Smooth muscle cell of the brain vasculature (primary cell): ENCODE measurements around the gene RBFOX2.

ENCODE experiments used
- DNase-seq: peaks from one replicate; pipeline ENCODE4 v3.0.0-alpha.2; 2012; ENCODE audit warnings: low read depth, low spot score

RBFOX2 gene

GRCh38 chr22:35930933-35931332, 97.7 kb downstream of the RBFOX2 start:
- DNase-seq = peak; percentile 58

GRCh38 chr22:35928285-35928798, 100.3 kb downstream of the RBFOX2 start:
- DNase-seq = no peak

- no peak for DNase-seq
These were observed 105.6 kb downstream of the RBFOX2 start for GRCh38 chr22:35923026-35923425.

- peak; percentile 73 for DNase-seq
These were observed 106.8 kb downstream of the RBFOX2 start for GRCh38 chr22:35921777-35922176.

- no peak for DNase-seq
These were observed 107.6 kb downstream of the RBFOX2 start for GRCh38 chr22:35921044-35921443.

- DNase-seq = no peak
These were observed 109.6 kb downstream of the RBFOX2 start for GRCh38 chr22:35919002-35919542.

GRCh38 chr22:35918456-35918855, 110.2 kb downstream of the RBFOX2 start:
- DNase-seq = no peak

- no peak for DNase-seq
These were observed 111.0 kb downstream of the RBFOX2 start for GRCh38 chr22:35917651-35918050.

- DNase-seq = no peak
These were observed 113.1 kb downstream of the RBFOX2 start for GRCh38 chr22:35915477-35916013.

- DNase-seq = peak; percentile 67
These were observed 113.8 kb downstream of the RBFOX2 start for GRCh38 chr22:35914665-35915476.

GRCh38 chr22:35914357-35914664, 114.3 kb downstream of the RBFOX2 start:
- no peak for DNase-seq

- DNase-seq = no peak
These were observed 114.7 kb downstream of the RBFOX2 start for GRCh38 chr22:35913925-35914324.

GRCh38 chr22:35912658-35913057, 116.0 kb downstream of the RBFOX2 start:
- DNase-seq = no peak

- DNase-seq = no peak
These were observed 116.7 kb downstream of the RBFOX2 start for GRCh38 chr22:35911877-35912276.

GRCh38 chr22:35910926-35911325, 117.7 kb downstream of the RBFOX2 start:
- no peak for DNase-seq

GRCh38 chr22:35910003-35910769, 118.4 kb downstream of the RBFOX2 start:
- DNase-seq = no peak

- no peak for DNase-seq
These were observed 122.7 kb downstream of the RBFOX2 start for GRCh38 chr22:35905894-35906293.

- DNase-seq = no peak
These were observed 123.9 kb downstream of the RBFOX2 start for GRCh38 chr22:35904752-35905151.

GRCh38 chr22:35904336-35904692, 124.3 kb downstream of the RBFOX2 start:
- no peak for DNase-seq

GRCh38 chr22:35903571-35904335, 124.9 kb downstream of the RBFOX2 start:
- no peak for DNase-seq

GRCh38 chr22:35900483-35901168, 128.0 kb downstream of the RBFOX2 start:
- no peak for DNase-seq
